HG03520 (cell line): Measurements from ENCODE around the gene FANCE.
"Not testable (repeated sequence)": the region's sequence is repeated elsewhere in the genome, so short reads cannot be mapped to it uniquely, and the experiment has no call there.

Experiments used
- ATAC-seq: cut with Tn5 transposase; IDR thresholded peaks from one replicate; pipeline ENCODE4 v1.9.1; 2021; ENCODE audit warnings: mild to moderate bottlenecking, moderate library complexity; ENCODE audit not compliant: unreplicated experiment

FANCE gene

DNA sequence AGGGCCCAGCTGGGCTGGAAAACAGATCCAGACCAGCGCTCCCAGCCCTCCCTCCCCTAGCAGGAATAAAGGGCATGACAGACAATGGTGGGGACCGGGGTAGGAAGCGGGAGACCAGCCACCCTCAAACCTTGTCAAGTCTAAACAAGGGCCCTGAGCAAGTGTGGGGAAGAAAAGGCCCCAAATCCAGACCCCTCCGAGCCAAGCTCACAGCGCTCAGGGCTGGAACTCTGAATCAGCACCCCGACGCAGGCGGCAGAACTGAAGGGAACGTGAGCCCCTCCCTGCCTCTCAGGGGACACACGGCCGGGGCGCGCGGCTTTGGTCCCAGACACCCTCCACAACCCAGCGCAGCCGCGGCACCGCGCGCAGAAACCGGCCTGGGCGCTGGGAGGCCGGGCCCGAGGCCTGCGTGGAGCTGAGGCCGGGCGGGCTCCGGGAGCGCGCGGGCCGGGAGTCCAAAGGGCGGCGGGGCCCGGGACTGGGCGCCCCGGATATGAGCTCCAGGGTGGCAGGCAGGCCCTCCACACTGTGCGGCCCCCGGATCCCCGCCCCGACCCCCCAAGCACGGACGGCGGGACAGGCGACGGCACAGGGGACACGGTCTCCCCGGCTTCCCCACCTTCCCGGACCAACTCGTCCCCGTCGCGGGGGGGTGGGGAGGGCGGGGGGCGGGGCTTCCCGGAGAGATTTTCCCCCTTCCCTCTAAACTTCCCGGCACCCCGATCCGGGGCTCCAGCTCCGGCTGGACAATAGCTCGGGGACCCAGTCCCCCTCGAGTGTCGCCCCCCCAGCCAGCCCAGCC, 44.1 kb downstream of the FANCE start:
- ATAC-seq: no peak

DNA sequence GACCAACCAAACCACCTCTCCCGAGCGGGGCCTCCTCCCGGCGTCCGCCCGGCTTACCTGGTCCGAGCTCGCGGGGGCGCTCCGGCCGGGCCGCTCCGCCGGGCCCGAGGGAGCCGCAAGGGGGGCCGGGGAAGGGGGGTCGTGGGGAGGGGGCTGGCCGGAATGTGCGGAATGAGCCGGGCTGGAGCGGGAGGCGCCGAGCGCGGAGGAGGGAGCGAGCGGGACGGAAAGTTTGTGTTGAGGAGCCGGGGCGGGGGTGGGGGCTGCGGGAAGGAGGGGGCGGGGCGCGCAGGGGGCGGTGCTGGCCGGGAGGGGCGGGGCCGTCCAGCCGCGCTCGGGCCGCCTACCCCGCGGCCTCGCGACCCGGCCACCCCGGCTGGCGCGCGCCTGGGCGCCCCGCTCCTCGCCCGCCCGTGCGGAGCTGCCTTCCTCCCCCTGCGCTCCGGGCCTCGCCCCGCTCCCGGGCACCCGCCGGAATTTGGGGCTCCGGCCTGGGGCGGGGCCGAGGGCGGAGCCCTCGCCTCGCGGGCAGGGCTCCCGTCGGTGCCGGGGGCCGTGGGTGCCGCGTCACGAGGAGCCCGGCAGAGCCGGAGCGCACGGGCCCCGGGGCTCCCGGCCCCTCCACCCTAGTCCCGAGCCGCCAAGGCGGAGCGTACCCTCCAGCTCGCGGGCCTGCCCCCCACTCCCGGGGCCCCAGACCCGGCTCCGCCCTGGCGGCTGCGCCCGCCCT, 44.9 kb downstream of the FANCE start, which contains the start of gene TEAD3:
TEAD3 (minus strand) TSS at position 239 of the 730 bp plus-strand sequence.
- ATAC-seq: no peak

DNA sequence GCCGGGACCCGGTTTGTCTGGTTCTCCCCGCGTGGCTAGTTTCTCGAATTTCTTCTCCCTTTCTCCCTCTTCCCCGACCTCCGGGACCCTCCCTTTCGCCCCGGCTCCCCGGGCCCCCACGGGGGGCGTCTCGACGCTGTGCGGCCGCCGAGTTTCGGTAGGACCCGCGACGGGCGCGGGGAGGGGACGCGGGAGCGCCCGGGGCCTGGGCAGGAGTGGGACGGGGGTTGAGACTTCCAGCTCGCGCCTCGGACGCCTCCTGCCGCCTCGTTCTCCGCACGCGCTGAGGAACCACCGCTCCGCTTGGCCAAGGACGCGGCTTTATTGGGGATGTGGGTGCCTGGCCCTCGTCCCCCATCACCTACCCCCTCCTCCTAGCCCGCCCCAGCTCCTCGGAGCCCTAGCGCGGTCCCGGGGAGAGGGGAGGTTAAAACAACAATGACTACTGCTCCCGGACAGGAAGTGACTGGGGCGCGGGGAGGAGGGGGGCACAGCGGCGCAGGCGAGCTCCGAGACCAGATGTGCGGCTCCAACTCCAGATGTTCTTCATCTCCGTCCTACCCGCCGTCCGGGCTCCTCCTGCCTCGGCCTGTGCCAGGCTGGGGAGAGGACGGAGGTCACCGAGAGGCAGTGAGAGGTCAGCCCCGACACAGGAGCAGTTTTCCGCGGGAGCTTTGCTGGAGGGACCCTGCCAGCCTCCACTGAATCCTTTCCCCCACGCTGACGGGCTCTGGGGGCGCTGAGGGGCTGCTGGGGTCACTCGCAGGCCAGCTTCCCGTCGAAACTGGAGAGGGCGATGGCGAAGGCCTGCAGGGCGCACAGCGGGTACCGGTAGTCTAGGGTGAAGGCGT, 45.7 kb downstream of the FANCE start:
- ATAC-seq: no peak

DNA sequence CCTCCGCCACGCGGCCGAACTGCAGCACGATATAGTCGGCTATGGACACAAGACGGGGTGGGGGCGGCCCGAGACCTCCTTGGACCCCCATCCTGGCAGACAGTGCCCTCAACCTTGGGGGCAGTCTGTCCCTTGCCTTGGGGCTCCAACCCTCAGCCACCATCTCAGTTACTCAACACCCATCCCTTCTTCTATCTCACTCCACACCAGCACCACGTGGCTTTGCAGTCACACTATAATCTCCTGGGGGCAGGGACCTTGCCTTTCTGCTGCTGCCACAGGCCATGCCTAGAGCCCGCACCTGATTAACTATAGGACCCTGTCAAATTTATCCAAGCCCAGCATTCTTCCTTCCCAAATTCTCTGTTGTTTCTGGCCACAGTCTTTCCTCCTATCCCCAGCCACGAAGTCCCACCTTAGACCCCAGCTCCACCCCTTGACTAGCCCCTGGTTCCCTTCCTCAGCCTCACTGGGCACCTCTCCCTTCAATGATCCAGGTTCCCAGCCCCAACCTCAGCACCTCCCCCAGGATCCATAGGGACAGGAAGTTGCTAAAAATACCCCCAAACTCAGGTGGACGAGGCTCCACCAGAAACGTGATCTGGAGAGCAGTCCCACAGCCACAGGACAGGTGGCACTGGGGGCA, 46.4 kb downstream of the FANCE start:
- no peak for ATAC-seq

DNA sequence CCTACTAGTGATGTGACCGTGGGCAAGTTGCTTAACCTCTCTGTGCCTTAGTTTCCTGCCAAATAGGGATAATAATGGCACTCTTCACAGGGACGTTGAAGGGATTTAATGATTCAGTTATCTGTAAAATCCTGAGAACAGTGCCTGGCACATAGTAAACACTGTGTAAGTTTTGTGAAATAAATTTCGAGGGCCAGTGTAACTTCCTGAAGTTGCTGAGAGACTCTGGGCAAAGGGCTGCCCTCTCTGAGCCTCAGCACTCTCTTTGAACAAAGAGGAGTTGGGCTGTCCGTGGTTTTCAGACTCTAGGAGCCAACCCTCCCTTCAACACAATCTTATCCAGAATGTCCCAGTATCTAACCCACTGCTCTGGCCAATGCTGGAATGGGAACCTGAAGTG, 47.2 kb downstream of the FANCE start:
- ATAC-seq: no peak

DNA sequence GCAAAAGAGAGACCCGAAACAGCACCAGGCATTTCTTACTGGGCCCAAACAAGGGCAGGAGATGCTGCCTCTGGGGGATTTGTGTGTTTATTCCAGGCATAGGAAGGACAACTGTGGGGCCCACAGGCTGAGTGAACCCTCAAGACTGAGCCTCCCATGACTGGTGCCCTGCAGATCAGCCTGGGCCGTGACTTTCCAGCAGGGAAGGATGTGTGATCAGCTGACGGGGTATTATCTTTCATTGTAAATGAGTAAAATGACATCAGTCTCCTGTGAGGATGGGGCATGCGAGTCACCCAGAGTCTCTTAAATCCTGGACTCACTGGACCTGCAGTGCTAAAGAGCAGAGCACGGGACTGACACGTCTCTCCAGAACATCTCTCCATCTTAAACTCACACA, 48.6 kb downstream of the FANCE start:
- no peak for ATAC-seq

DNA sequence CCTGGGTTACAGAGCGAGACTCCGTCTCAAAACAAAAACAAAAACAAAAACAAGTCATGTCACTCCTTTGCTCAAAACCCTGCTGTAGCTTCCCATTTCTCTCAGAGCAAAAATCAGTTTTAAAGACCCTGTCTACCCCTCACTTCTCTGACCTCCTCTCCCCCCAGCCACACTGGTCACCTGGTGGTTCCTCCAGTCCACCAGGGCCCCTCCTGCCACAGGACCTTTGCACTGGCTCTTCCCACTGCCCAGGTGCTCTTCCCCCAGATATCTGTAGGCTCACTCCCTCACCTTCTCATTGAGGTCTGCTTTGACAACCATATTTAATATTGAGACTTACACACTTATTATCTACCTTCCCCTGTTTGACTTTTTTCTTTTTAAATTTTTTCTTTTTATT, 49.6 kb downstream of the FANCE start:
- ATAC-seq: no peak

DNA sequence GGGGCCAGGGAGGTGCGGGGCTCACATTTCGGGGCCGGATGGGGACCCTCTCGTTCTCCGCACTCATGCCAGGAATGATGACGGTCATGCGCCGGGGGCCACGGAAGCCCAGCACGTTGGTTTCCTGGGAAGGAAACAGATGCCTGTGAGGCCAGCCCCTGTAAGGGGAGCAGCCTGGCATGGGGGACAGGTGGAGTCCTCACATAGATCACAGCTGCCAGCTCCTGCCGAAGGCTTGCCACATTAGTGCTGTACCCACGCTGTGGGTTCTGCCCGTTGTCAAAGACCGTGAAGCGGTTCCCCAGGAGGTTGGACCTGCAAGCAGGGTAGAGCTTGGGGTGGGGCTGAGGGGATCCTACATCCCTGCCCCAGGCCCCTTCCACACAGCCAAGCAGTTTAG, 51.4 kb downstream of the FANCE start:
- ATAC-seq: no peak

DNA sequence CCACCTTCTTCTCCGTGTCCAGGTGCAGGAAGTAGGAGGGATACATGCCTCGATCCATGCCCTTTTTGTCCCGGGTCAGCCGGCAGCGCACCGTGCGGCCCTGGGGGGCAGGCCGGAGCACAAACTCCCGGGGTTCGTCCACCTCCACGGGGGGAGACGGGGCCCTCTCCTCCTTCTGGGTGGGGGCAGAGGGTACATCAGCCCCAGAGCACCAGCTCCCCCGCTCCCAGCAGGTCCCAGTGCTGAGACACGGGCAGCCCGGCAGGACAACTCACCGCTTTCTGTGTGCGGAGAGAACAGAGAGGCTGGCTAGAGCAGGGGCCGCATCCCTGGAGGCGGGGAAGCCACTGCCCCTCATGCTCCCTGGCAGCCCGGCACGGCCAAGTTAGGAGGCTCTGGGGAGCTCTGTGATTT, 53.9 kb downstream of the FANCE start:
- ATAC-seq: no peak

DNA sequence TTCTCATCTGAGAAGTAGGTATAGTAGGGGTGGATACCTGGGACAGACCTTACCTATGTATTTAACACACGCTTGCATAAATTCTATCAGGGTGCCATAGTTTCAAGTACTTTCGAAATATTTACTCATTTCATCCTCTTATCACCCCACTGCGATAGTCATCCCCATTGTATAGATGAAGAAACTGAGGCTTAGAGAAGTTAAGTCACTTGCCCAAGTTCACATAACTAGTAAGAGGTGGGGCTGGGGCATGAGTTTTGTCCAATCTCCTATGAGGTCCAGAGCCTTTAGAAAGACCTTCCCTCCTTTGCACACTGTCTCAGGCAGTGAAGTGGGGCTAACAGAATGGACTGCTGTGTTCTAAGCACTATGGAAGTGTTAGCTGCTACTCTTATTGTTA, 54.4 kb downstream of the FANCE start:
- ATAC-seq: no peak

DNA sequence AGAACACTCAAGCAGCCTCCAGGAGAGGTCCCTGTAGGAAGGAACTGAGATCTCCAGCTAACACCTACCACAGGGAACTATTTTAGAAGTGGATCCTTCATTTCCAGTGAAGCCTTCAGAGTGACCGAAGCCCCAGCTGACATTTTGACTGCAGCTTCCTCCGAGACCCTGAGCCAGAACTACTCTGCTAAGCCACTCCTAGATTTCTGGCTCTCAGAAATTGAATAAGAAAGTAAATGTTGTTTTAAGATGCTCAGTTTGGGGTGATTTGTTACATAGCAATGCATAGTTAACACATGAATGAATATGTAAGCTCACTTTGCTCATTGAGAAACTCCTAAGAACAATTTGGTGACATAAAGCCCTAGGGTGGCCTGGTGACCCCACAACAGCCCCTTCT, 55.1 kb downstream of the FANCE start:
- no peak for ATAC-seq

DNA sequence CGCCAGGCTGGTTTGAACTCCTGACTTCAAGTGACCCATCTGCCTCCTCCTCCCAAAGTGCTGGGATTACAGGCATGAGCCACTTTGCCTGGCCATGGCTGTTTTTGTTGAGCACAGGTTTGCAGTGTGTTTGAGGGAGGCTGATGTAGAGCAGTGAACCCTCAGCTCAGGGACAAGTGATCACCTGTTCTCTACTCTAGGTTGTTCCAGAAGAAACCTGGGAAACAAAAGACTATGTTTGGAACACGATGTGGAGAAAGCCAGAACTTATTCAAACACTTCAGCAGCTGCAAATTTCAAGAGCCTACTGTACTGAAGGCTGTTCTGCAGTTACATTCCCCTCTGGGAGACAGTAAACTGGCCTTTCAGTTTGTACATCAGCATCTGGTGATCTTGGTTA, 55.9 kb downstream of the FANCE start:
- ATAC-seq: no peak

DNA sequence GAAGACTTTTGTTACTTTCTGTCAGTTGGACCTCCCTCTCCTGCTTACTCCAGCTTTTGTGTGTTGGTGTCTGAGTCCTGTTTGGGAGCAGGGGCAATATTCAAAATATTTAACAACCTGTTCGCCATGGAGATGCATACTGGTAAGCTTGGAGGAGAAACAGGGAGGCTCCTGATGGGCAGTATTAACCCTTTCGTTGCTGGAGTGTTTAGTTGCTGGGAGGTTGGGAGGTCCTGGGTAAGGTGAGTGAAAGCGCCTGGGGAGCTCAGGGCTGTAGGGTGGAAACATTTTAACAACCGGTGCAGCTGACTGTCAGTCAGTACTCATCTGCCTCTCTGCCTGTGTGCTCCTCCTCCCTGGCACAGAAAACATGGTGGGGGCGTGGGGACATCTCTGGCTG, 56.4 kb downstream of the FANCE start:
- ATAC-seq: no peak

DNA sequence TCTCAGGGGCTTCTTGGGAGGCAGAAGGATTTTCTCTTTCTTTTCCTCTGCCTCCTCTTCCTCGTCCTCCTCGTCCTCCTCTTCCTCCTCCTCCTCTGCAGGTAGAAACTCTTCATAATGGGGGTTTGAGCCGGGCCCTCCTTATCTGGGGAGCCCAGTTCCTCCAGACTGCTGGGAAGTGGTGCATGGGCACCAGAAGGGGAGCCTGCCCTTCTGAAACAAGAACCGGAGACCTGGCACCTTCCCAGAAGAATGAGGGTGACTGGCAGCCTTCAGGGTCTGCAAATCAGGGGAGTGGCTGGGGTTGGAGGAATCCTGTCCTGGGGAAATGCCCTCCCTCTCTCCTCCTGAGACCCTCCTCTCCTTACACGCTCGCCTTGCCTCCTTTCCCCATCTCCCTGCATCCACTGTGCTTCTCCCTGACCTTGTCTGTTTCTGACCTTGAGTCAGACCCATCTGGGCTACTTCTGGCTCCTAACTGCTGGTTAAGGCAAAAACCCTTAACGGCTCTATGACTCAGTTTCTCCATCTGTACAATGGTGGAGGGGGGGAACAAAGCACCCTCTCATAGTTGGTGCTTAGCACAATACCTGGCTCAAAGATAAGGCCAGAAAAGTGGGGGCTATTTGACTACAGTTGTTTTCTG, 58.9 kb downstream of the FANCE start:
- ATAC-seq: no peak

DNA sequence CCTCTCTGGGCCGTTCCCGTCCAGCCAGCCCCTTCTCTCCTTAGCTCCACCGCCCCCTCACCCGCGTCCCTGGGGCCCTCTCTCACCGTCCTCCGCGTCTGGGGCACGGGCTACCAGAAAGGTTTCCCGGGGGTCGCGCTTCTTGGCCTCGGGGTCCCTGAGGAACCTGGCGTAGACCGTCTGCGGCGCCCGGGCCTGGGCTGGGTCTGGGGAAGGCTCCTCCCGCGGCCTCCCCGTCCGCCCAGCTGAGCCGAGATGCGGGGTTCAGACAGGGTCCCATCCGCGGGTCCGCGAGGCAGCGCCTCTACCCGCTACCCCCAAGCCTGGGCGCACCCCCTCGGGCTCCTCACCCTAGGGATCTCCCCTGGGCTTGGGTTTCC, 59.4 kb downstream of the FANCE start:
- ATAC-seq: no peak

DNA sequence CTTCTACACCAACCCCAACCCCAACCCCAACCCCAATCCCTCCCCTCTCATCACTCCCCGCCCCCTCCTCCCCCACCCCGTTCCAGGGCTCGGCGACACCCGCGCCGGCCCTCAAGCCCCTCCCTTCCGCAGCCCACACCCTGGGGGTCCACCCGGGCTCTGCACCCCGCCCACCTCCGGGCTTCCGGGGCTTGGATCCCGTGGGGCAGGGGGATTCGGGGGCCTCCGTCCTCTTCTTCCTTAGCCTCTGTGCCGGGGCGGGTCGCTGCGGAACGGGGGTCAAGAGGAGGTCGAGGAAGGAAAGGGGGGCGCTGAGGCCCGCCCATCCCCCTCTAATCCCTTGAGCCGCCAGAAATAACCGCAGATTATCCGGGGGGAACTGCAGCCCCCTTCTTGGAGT, 59.9 kb downstream of the FANCE start:
- no peak for ATAC-seq

DNA sequence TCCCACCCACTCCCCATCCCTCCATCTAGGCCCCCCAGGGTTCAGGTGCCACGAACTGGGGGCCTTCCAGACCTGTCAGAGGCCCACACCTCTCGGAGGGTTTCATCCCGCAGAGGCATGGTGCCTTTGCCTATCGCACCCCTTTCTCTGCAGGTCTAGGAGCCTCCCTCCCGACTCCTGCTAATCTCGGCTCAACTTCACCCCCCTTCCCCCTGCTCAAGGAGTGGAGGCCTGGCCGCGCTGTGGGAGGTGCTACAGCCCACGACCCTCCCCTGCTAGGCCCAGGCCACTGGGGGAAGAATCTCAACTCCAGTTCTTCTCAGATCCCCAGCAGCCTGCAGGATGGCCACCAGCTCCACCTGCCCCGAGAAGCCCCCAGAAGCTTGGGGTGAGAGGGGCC, 60.6 kb downstream of the FANCE start, which contains the start of gene TULP1:
TULP1 (minus strand) TSS at position 157 of the 400 bp plus-strand sequence; CDS start at position 119, 38 bp downstream.
- no peak for ATAC-seq

DNA sequence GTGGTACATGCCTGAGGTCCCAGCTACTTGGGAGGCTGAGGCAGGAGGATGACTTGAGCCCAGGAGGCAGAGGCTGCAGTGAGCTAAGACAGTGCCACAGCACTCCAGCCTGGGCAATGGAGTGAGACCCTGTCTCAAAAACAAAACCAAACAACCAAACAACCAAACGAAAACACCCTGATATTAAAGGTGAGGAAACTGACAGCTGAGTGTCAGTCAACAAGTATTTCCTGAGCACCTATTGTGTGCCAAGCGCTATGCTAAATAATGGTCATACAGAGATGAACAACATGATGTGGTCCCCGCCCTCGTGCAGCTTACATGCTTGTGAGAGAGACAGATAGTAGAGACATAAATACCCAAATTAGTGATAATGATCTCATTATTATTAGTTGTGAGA, 62.4 kb downstream of the FANCE start:
- no peak for ATAC-seq

DNA sequence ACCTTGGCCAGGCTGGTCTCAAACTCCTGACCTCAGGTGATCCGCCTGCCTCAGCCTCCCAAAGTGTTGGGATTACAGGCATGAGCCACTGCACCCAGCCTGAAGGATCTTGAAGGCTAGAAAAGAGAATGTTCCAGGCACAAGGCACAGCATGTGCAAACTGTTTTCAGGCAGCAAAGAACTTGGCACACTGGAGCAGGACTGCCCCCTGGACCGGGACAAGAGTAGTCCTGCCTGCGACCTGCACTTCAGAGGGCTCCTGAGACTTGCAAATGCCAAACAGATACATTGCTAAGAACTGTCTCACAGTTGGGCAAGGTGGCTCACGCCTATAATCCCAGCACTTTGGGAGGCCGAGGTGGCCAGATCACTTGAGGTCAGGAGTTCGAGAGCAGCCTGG, 63.8 kb downstream of the FANCE start:
- not testable (repeated sequence) for ATAC-seq
